ENCODE results near the gene PER3.

- TF ChIP-seq ZNF274 (IDR thresholded peaks at IDR 0.05; ENCODE audit: low read depth, low read length) (no peak), SUZ12 (IDR thresholded peaks at IDR 0.05; ENCODE audit: extremely low read depth, insufficient read depth, insufficient read length) (no peak)
Measured at GRCh38 chr1:7860130-7860529, 76.0 kb downstream of the PER3 start.
